ENCODE results near the gene CORIN.

GRCh38 chr4:47639531-47639930 lies 198.3 kb downstream of the CORIN start:
- TF ChIP-seq POLR2A (IDR thresholded peaks at IDR 0.05; ENCODE audit: low read depth, low read length), result no peak
- TF ChIP-seq CTCF (IDR thresholded peaks at IDR 0.05; ENCODE audit: extremely low read depth in 1 of 2, insufficient read depth in 1 of 2, low read depth in 1 of 2, low read length in 2 of 2), result no peak
- TF ChIP-seq, protein P1, sequence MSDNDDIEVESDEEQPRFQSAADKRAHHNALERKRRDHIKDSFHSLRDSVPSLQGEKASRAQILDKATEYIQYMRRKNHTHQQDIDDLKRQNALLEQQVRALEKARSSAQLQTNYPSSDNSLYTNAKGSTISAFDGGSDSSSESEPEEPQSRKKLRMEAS (IDR thresholded peaks at IDR 0.05; ENCODE audit: insufficient read depth, insufficient read length), result no peak
- TF ChIP-seq EZH2 (IDR thresholded peaks at IDR 0.05; ENCODE audit: borderline replicate concordance, low read depth, low read length, severe bottlenecking), result no peak
- TF ChIP-seq POLR2AphosphoS5 (IDR thresholded peaks at IDR 0.05; ENCODE audit: insufficient read depth, low read depth, low read length), result no peak
- TF ChIP-seq JUN (IDR thresholded peaks at IDR 0.05; ENCODE audit: borderline replicate concordance, insufficient read depth, insufficient read length, low read depth), result no peak
